GM18519 (cell line): Measurements from ENCODE around the gene PALD1.

Experiments
- ATAC-seq: cut with Tn5 transposase; IDR thresholded peaks from one replicate; pipeline ENCODE4 v1.9.1; 2021; ENCODE audit warnings: mild to moderate bottlenecking, moderate library complexity; ENCODE audit not compliant: unreplicated experiment, low FRiP score

PALD1 gene

DNA sequence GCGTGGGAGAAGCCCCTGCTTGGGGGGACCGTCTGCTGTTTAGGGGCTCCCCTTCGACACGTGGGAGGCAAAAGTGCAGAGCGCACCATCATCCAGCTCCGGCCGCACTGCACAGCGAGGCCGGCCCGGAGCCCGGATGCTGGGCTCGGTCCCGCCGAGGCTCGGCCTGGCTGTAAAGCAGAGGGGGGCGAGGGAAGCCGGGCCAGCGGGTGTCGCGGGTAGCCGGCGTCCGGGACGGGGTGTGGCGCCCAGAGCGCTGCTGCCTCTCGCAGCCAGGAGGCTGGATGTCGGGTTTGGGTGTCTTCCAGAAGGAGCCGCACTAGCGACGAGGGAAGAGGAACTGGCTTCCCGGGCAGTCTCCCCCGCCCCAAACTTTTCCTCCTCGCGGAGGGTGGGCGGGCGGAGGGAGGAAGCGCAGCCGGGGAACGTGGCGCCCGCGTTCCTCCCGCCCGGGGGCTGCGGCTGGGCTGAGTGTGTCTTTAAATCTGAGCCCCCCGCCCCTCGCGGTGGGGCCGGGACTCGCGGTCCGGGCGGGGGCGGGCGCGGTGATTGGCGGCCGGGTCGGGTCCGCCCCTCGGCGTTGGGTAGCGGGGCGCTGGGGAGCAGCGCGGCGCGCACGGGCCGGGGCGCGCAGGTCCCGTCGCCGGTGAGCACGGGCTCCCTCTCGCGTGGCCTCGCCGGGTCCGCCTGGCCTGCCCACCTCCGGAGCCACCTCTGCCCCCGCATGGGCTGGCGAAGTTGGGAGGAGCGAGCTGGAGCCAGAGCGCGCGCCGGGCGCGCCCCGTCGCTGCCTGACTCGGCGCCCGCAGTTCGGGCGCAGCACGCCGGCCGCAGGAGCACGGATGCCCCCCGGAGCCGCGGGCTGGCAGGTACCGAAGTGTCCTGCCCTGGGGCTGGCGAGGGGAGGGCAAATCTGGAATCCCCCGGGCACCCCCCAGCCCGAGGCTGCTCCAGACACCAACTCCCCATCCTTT, at the start of gene PALD1:
Gene PALD1 (plus strand): TSS at position 577 of the 974 bp plus-strand sequence. CDS start 47,185 bp downstream, outside the sequence.
- no peak for ATAC-seq

DNA sequence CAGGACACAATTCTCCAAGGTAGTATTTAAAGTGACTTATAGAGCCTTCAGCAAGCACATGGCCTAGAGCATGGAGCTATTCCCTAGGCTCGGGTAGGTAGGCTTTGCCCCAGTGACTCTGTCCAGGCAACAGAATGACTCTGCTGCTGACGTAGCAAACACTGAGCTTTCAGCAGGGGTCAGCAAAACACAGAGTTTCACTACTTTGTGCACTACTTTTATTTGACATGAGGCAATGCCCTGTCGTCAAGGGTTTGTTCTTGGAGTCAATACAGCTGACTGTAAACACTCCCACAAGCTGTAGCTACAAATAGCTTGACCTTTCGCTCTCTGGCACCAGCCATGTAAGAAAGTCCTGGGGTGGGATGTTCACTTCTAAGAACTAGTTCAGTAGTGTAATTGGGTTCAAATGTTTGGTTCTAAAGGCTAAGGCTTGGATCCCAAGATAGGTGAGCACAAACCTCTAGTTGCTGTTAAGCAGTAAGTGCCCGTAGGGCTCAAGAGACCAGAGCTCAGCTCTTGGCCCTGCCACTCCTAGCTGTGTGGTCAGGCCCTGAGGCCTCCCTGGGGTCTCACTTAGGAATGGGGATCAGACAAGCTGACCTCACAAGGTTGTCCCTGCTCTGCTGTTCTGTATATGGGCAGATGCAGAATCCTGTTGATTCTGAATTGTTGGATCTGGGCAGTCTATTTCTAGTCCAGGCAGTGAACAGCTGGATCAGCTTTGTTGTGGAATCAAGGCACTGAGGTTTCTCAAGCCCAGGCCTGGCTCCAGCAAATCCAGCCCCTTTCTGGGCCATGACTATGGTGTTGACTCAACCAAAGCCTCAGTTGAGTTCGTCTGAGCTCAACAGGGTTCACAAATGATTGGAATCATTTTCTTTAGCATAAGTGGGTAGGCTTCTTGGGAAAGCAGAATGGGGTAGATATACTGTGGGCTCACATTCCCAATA, 47.8 kb upstream of the PALD1 start:
- no peak for ATAC-seq

DNA sequence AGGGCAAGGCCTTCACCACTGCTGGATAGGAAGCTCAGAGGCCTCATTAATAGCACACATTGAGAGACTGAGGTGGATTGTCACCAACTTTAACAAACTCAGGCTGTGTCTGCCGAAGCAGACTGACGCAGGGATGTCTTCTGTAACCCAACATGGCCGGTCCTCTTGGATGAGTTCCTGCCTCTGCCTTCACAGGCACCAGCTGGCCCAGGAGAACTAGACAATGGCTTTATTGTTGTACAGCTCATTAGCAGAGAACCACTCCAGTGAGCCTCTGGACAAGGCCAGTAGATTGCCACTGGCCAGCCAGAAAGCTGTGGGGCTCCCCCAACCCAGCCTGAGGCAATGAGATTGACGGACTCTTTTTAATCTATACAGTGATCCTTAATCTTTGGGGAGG, 46.5 kb upstream of the PALD1 start:
- ATAC-seq, result no peak

DNA sequence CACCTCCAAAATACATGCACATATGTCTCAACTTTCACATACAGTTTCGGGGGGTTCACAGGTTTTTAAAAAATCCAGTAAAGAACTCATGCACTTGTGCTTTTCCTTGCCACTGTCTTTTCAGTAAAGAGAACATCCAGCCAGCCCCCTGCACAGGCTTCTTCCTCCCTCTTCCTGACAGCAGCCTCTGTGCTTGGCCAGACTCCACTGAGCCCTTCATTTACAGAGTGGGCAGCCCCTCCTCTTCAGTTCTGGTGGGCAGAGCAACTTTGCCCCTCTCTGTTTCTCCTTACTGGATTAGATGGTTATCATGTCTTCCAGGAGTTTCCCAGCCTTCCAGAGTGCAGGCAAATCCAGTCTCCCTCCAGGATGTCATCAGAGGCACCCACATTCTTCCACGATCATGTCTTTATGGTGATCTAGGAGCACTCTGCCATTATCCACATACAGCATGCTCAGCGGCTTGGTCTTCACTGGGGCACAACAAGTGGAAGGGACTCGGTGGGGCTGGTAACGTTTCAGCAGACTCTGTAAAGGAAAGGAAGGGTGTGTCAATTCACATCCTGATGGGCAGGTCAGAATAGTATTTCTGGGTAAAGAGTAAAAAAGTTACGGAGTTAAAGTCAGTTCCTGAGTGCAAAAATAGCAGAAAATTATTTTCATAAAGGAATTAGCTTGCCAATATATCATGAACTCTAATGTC, 45.9 kb upstream of the PALD1 start:
- no peak for ATAC-seq

DNA sequence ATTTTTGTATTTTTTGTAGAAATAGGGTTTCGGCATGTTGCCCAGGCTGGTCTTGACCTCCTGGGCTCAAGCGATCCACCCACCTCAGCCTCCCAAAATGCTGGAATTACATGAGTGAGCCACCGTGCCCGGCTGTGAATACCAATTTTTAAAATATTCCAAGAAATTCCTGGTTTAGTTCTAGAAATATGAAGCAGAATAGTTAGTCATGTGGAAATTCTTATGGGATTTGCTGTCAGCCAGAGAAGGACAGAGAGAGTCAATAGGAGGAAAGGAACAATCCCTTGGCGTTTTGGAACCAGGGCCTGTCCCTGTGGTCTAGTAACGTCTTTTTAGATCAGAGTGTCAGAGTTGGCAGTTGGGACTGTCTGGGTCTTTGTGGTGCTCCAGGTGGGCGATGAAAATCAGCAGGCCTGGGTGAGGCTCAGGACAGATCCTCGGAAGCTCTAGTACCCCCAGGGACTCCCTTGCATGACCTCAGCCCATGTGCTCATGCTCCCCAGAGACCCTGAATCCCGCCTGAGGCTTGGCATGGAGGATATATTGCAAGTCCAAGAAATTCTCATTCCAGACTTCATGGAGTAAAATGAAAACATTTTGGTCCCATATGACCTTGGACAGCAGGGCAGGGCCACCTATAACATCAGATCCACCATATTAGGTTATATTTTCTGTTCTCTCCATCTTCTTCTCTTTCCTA, 44.8 kb upstream of the PALD1 start:
- ATAC-seq, result no peak

DNA sequence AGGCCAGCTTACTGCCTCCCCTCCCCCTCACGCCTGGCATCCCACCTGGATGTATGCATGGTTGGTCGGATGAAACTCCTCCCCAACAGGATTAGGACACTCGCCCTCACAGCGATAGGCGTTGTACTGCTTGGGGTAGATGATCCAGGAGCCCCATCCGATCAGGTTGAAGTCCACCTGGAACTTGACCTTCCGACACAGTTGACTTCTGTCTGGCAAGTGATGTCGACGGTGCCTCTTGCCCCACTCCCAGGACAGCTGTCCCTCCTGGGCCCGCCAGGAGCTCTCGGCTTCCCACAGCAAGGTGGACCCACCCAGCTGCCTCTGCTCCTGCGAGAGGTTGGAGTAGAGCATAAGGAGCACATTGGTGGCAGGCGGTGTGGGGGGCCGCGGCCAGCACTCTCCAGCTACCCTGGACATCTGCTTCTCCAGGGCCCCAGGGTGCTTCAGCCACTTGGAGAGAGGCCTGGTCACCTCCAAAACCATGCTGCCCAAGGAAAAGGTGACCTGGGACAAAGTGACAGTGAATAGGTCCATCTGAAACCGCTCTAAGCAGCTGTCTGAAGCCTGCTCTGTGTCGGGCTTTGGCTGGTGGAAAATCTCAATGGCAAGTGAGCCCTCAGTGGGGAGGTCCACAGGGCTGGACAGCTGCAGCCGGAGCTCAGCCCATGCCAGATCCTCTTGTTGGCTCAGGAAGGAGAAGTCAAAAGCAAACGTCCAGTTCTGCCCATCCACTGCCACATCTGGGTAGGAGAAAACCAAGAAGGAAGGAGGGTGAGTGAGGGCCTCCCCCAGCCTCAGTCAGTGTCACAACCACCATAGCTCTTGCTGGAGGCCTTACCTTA, 43.1 kb upstream of the PALD1 start:
- no peak for ATAC-seq

DNA sequence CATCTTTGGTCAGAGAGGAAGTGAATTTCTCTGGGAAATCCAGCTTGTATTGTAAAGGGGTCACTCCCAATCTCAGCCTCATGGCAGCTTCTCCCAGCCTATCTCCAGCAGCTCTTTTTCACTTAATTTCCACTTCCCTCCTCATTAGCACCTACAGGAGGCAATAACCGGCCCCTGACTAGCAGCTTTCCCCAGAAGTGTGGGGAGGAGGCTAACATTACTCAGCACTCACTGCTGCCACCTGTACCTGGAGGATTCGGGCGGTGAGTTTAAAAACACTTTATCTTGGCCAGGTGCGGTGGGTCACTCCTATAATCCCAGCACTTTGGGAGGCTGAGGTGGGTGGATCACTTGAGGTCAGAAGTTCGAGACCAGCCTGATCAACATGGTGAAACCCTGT, 40.8 kb upstream of the PALD1 start:
- no peak for ATAC-seq

DNA sequence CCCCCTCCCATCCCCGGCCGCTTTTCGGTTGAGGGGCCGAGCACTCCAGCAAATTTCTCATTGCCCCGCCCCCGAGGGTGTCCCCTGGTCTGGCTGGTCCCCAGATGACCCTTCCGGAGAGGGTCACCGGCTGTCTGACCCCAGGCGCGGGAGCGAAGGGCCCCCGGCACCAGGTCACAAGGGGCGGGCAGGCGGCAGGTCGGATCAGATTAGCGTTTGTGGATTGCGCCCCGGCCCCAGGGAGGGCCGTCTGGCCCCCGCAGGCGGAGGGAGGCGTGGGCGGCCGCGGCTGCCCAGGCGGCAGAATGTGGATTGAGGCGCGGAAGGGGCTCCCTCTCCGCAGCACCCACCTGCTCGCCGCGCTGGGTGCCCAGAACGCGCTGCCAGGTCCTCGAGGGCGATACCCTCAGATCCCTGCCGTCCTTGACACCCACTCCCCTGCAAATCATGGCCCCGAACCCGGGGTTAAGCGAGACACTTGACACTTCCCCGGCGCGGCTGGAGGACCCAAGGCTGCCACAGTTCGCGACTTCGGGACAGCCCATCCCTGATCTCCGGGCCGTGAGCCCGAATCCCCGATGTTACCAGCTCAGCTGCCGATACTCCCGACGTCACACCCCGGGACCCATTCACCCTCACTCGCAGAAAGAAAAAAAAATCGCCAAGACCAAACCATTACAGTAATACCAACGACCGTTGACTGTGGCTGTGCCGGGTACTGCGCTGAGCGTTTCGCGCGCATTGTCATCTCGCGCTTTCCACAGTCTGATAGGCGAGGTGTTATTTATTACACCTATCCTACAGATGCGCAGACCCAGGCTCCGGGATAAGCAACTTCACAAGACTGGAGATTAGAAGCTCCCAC, 38.0 kb upstream of the PALD1 start:
- no peak for ATAC-seq

DNA sequence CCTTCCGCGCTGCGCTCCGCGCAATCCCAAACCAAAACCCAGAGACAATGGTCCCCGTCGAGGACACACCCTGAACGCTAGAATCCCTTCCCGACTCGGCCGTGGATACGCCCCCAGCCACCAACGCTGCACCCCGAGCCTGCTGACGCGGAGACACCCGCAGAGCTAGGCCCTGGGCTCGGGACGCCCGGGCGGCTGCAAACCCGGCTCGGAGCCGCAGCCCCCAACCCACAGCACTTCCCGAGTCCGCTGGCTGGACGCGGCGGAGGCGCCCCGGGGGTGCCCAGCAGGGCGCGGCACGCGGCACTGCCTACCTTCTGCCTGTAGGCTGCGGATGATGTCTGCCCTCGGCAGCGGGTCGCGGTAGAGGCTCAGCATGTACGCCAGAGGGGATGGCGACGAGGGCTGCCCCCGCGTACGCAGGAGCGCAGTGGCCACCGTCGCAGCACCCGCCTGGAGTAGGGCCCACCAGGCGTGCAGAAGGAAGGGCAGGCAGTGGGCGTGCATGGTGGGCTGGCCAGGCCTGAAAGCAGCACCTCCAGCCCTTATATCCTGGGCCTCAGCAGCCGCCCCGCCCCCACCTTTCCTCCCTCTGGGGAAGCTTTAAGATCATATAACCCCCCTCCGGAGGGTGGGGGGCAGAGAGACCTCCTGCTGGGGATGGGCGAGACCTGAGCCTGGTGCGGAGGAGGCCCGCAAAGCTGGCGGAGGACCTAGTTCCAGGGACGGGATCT, 37.2 kb upstream of the PALD1 start, which contains the start of gene NODAL:
Gene NODAL (minus strand): TSS at position 521 of the 734 bp plus-strand sequence. CDS start 14 bp downstream, at position 507.
- ATAC-seq, result no peak

DNA sequence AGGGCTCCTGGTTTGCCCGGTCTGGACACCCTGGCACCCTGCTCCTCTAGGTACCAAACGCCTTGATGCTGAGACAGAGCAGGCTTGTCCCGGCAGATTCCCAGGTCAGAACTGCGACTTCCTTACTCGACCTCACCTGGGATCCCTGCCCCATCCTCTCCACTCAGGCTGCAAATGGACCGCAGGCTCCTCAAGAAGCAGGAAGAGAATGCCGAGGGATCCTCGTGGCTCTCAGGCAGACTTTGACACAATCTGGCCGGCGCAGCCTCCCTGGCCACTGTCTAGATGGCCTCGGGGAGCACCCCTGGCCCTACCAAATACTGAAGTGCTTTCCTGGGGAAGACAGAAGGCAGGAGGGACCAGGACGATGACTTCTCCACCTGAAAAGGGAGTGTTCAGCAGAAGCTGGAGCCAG, 36.7 kb upstream of the PALD1 start:
- no peak for ATAC-seq

DNA sequence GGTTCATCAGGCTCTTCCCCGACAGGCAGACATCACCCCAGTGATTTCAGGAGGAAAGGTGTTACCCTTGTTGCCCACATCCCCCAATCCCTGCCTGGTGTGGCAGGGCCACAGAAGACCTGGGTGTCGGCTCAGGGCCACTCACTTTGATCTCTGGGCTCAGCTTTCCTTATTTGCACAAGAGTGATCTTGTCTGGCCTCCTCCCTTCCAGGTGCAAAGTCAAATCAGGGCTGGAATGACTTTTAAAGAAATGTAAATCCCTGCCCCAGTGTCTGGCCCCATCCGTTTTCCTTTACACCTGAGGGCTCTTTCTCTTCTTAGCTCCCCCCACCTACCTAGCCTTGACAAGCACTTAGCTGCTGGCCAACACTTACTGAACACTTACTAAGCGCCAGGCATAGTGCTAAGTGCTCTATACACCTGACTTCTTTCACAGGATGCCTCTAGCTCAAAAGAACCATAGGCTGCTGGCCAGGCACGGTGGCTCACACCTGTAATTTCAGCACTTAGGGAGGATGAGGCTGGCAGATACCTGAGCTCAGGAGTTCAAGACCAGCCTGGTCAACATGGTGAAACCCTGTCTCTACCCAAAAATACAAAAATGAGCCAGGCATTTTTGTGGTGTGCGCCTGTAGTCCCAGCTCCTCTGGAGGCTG, 36.1 kb upstream of the PALD1 start:
- ATAC-seq, result no peak

DNA sequence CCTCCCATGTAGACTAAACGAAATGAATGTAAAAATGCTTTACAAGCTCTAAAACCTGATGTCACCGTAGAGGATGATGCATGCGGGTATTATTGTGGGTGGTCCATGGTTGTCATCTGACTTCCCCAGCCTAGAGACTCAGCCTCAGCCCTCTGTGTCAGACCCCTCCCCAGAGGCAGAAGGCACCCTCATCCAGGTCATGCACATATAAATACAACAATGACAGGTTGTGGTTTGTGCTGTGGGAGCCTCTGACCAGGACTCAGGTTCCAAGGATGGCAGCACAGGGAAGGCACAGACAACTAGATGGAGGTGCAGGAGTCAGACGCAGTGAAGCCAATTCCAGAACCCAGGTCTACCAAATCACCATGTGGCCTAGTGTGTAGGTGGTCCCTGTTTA, 33.8 kb upstream of the PALD1 start:
- ATAC-seq, result no peak

DNA sequence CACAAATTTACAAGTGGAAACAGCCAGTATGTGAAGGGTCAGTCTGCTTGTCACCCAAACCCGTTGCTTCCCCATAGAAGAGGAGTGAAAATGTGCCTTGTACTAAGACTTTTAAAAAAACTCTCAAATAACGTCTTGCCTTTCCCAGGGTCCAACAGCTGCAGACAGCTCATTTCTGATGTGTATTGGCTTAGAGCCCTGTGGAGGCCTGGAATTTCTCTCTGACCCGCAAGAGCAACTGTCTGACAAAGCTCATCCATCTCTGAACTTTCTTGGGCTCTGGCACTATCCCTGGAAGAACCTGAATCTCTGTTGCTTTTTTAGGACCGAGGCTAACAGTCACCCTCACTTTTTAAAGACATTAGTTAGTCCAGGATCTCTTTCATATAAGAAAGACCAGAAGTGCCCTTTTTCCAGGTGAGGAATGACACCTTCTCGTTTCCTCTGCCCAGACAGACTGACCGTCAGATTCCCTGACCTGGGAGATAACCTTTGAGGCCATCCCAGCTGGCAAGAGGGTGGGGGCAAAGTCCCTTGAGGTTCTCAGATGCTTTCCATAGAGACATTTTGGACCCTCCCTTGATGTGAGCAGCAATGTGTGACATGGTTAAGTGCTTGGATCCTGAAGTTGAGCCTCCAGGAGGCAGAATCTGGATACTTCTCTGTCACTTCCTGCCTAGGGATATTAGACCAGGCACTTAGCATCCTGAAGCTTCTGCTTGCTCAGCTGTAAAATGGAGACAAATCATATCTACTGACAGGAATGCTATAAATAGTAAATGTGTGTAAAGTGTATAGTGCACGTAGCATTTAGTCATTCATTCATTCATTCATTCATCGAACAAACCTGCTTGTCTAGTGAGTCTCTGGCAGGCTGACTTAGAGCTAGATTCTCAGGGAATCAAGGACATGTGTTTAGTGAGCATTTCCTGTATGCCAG, 32.6 kb upstream of the PALD1 start:
- no peak for ATAC-seq

DNA sequence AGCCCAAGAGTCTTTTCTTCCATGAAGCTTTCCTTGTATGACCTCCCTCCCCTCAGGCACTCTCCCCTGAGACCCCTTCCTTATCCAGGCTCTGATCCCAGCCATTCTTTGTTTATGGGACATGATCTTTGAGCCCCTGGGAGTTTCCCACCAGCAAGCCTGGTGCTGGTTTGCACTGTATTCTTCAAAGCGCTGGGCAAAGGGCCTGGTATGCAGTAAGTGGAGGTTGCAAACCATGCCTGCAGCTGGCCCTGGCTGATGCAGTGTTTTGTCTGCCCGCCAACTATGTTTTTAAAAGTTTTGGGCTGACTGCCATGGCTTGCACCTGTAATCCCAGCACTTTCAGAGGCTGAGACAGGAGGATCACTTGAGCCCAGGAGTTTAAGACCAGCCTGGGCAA, 30.3 kb upstream of the PALD1 start:
- ATAC-seq, result no peak

DNA sequence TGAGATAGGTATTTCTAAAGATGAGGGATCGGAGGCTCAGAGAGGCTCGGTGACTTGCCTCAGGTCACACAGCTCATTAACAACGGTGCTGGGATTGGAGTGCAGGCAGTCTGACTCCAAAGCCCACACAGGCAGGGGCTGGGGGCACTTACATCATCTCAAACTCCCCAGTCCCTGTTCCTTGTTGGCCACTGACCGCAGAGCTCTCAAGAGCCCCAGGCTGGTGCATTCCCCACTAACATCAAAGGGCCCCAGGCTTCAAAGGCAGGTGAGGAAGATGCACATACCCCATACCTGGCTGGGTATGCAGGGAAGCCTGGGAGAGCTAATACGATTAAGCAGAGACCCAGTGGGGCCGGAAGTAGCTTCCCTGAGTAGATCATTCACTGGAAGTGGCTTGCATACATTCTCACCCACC, 23.3 kb upstream of the PALD1 start:
- no peak for ATAC-seq

DNA sequence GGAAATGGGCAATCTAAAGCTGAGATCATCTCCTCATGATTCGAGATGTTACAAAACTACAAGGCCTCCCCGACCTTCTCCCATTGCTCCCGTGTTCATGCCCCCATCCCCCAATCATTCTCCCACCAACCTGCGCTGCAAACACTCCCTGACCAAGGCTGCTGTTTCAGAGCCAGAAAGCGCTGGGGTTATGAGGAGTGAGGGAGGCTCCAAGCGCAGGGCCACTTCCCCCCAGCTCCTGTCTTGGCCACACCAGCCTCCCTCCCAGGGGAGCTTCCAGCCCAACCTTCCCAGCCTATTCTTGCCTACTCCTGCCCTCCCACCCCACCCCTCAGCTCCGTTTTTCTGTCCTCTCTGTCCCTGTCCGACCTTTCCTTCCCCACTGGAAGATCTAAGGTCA, 22.4 kb upstream of the PALD1 start:
- no peak for ATAC-seq
